HG03378 (cell line): ENCODE measurements around the gene S100A8.
"Not testable (repeated sequence)": the region's sequence is repeated elsewhere in the genome, so short reads cannot be mapped to it uniquely, and the experiment has no call there.

Experiments used
- ATAC-seq: cut with Tn5 transposase; IDR thresholded peaks from one replicate; pipeline ENCODE4 v1.9.1; 2021; ENCODE audit warnings: mild to moderate bottlenecking, moderate library complexity; ENCODE audit not compliant: unreplicated experiment

Gene S100A8

GRCh38 chr1:153349363-153350320, 41.2 kb downstream of the S100A8 start:
- no peak for ATAC-seq

- ATAC-seq: no peak
Measured at GRCh38 chr1:153348511-153349362, 42.1 kb downstream of the S100A8 start, which contains the start of gene PGLYRP4. Gene PGLYRP4 (minus strand): TSS chr1:153348841. CDS start chr1:153347932, 909 bp downstream.

GRCh38 chr1:153347856-153348255, 43.0 kb downstream of the S100A8 start:
- ATAC-seq: no peak

GRCh38 chr1:153347049-153347448, 43.8 kb downstream of the S100A8 start:
- not testable (repeated sequence) for ATAC-seq

- no peak for ATAC-seq
Measured at GRCh38 chr1:153346077-153346723, 44.7 kb downstream of the S100A8 start.

GRCh38 chr1:153345187-153346076, 45.4 kb downstream of the S100A8 start:
- ATAC-seq: no peak

GRCh38 chr1:153344718-153345025, 46.2 kb downstream of the S100A8 start:
- ATAC-seq: no peak

GRCh38 chr1:153343811-153344717, 46.8 kb downstream of the S100A8 start:
- ATAC-seq: no peak

- ATAC-seq: no peak
Measured at GRCh38 chr1:153343040-153343681, 47.7 kb downstream of the S100A8 start.

- no peak for ATAC-seq
Measured at GRCh38 chr1:153342178-153342577, 48.7 kb downstream of the S100A8 start.

- ATAC-seq: no peak
Measured at GRCh38 chr1:153341431-153341934, 49.4 kb downstream of the S100A8 start.

- ATAC-seq: no peak
Measured at GRCh38 chr1:153340356-153340755, 50.5 kb downstream of the S100A8 start.
